ENCODE results near the gene MOV10L1.

The MOV10L1 gene

GRCh38 chr22:50046481-50047245, 43.1 kb upstream of the MOV10L1 start:
- no peaks in the 10 kb centered on the region for H3K9me3 ChIP-seq (ENCODE audit: control extremely low read depth in 1 of 5, control insufficient read depth in 4 of 5, insufficient read depth in 2 of 5, low read depth in 1 of 5, low read length in 4 of 5)
- no peak overlapping the region for H3K4me3 ChIP-seq (ENCODE audit: control insufficient read depth in 1 of 7, extremely low read depth in 1 of 7, insufficient read depth in 4 of 7, low read depth in 2 of 7, low read length in 6 of 7)
- DNase-seq: no peak
- ChIA-PET CTCF (interaction anchor here (1.2 kb wide), 1 partner anchor 40 kb away, joined by 4 read pairs; no protein-coding TSS in a partner anchor), POLR2A (no interaction called here)
- no peaks in the 10 kb centered on the region for H3K27me3 ChIP-seq (replicated peaks in 2 of 5; ENCODE audit: control insufficient read depth in 4 of 5, insufficient read depth in 5 of 5, low read length in 4 of 5)
- H3K4me1 ChIP-seq (ENCODE audit: control extremely low read depth in 1 of 4, control insufficient read depth in 4 of 4, insufficient read depth in 4 of 4, low read length in 3 of 4): peaks cover 0 to 22% (median 19%) of the 10 kb centered on the region in 4 experiments
- H3K36me3 ChIP-seq (ENCODE audit: control insufficient read depth in 4 of 4, insufficient read depth in 4 of 4, low read length in 3 of 4): no peaks in the 10 kb centered on the region
- no peak overlapping the region for H3K27ac ChIP-seq (ENCODE audit: insufficient read depth in 1 of 2, low read depth in 1 of 2, low read length in 2 of 2, poor library complexity in 1 of 2, severe bottlenecking in 2 of 2)
- 98% methylated on average over 14 of the region's 27 CpGs for WGBS (ENCODE audit: insufficient coverage)

DNA sequence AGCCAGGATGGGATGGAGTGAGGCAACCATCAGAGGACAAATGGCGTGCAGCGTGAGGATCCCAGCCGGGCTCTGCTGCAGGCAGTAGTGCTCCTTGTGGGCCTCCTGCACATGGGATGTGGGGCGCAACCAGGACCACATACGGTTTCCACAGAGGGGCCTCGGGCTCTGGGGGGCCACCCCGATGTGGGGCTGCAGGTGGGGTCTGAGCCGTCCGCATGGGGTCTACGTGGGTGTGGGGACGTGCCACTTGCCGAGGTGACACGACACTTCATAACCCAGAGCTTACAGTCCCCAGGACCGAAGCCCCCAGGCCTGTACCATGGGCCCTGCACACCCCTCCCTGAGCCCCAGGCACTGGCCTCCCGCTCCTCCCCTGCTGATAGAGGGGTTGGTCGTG, 42.5 kb upstream of the MOV10L1 start:
- H3K4me1 ChIP-seq (ENCODE audit: control extremely low read depth in 1 of 4, control insufficient read depth in 4 of 4, insufficient read depth in 4 of 4, low read length in 3 of 4): peaks cover 0 to 17% (median 14%) of the 10 kb centered on the region in 4 experiments
- H3K27me3 ChIP-seq (replicated peaks in 2 of 5; ENCODE audit: control insufficient read depth in 4 of 5, insufficient read depth in 5 of 5, low read length in 4 of 5): no peaks in the 10 kb centered on the region
- H3K9me3 ChIP-seq (ENCODE audit: control extremely low read depth in 1 of 5, control insufficient read depth in 4 of 5, insufficient read depth in 2 of 5, low read depth in 1 of 5, low read length in 4 of 5): peaks cover 0 to 6% (median 0%) of the 10 kb centered on the region in 5 experiments
- no peak overlapping the region for H3K4me3 ChIP-seq (ENCODE audit: control insufficient read depth in 1 of 7, extremely low read depth in 1 of 7, insufficient read depth in 4 of 7, low read depth in 2 of 7, low read length in 6 of 7)
- ChIA-PET POLR2A (no interaction called here), CTCF (no interaction called here)
- no peaks in the 10 kb centered on the region for H3K36me3 ChIP-seq (ENCODE audit: control insufficient read depth in 4 of 4, insufficient read depth in 4 of 4, low read length in 3 of 4)
- WGBS (ENCODE audit: insufficient coverage): 100% methylated on average over 15 of the region's 16 CpGs
- no peak overlapping the region for H3K27ac ChIP-seq (ENCODE audit: insufficient read depth in 1 of 2, low read depth in 1 of 2, low read length in 2 of 2, poor library complexity in 1 of 2, severe bottlenecking in 2 of 2)
- DNase-seq: no peak

DNA sequence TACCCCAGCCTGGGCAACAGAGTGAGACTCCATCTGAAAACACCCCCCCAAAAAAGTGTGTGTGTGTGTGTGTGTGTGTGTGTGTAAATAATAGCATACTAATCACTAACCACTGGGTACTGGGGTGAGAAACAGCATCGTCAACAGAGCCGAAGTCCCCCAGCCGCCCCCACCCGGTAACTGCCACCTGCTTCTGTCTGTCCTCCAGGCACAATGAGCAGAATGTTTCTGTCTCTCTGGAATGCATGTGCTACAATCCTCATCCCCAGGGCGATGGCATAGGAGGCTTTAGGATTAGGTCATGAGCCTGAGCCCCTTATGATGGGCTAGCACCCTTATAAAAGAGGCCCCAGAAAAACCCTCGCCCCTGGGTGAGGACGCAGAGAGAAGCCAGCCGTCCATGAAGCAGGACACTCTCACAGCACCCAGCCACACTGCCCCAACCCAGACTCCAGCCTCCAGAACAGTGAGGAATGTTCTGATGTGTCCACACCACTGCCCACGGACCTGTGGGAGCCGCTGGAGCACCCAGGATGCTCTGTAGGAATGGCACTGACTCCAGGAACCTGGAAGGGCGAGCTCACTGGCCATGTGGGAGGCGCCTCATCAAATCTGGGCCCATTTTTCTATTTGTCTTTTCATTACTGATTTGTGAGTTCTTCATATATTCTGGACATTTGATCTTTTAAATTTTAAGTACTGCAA, 41.6 kb upstream of the MOV10L1 start:
- no peaks in the 10 kb centered on the region for H3K36me3 ChIP-seq (ENCODE audit: control insufficient read depth in 4 of 4, insufficient read depth in 4 of 4, low read length in 3 of 4)
- H3K27ac ChIP-seq (ENCODE audit: insufficient read depth in 1 of 2, low read depth in 1 of 2, low read length in 2 of 2, poor library complexity in 1 of 2, severe bottlenecking in 2 of 2): no peak overlapping the region
- POLR2A ChIA-PET: no interaction called here
- H3K4me1 ChIP-seq (ENCODE audit: control extremely low read depth in 1 of 4, control insufficient read depth in 4 of 4, insufficient read depth in 4 of 4, low read length in 3 of 4): peaks cover 0 to 15% (median 13%) of the 10 kb centered on the region in 4 experiments
- peaks cover 0 to 6% (median 0%) of the 10 kb centered on the region in 5 experiments for H3K9me3 ChIP-seq (ENCODE audit: control extremely low read depth in 1 of 5, control insufficient read depth in 4 of 5, insufficient read depth in 2 of 5, low read depth in 1 of 5, low read length in 4 of 5)
- CTCF ChIA-PET: no interaction called here
- no peaks in the 10 kb centered on the region for H3K27me3 ChIP-seq (replicated peaks in 2 of 5; ENCODE audit: control insufficient read depth in 4 of 5, insufficient read depth in 5 of 5, low read length in 4 of 5)
- DNase-seq: no peak
- H3K4me3 ChIP-seq (ENCODE audit: control insufficient read depth in 1 of 7, extremely low read depth in 1 of 7, insufficient read depth in 4 of 7, low read depth in 2 of 7, low read length in 6 of 7): no peak overlapping the region
- WGBS (ENCODE audit: insufficient coverage): 91% methylated on average over 8 of the region's 12 CpGs

GRCh38 chr22:50048836-50049235, 41.0 kb upstream of the MOV10L1 start:
- no peak overlapping the region for H3K4me3 ChIP-seq (ENCODE audit: control insufficient read depth in 1 of 7, extremely low read depth in 1 of 7, insufficient read depth in 4 of 7, low read depth in 2 of 7, low read length in 6 of 7)
- no peaks in the 10 kb centered on the region for H3K36me3 ChIP-seq (ENCODE audit: control insufficient read depth in 4 of 4, insufficient read depth in 4 of 4, low read length in 3 of 4)
- H3K27ac ChIP-seq (ENCODE audit: insufficient read depth in 1 of 2, low read depth in 1 of 2, low read length in 2 of 2, poor library complexity in 1 of 2, severe bottlenecking in 2 of 2): no peak overlapping the region
- H3K27me3 ChIP-seq (replicated peaks in 2 of 5; ENCODE audit: control insufficient read depth in 4 of 5, insufficient read depth in 5 of 5, low read length in 4 of 5): no peaks in the 10 kb centered on the region
- H3K9me3 ChIP-seq (ENCODE audit: control extremely low read depth in 1 of 5, control insufficient read depth in 4 of 5, insufficient read depth in 2 of 5, low read depth in 1 of 5, low read length in 4 of 5): peaks cover 0 to 11% (median 2%) of the 10 kb centered on the region in 5 experiments
- ChIA-PET CTCF (interaction anchor here (0.5 kb wide), 1 partner anchor 600 kb away, joined by 3 read pairs; no protein-coding TSS in a partner anchor), POLR2A (no interaction called here)
- 97% methylated on average over 15 of the region's 17 CpGs for WGBS (ENCODE audit: insufficient coverage)
- H3K4me1 ChIP-seq (ENCODE audit: control extremely low read depth in 1 of 4, control insufficient read depth in 4 of 4, insufficient read depth in 4 of 4, low read length in 3 of 4): peaks cover 0 to 15% (median 13%) of the 10 kb centered on the region in 4 experiments
- DNase-seq: no peak

GRCh38 chr22:50049299-50050195, 40.3 kb upstream of the MOV10L1 start:
- WGBS (ENCODE audit: insufficient coverage): 97% methylated on average over 33 of the region's 36 CpGs

DNA sequence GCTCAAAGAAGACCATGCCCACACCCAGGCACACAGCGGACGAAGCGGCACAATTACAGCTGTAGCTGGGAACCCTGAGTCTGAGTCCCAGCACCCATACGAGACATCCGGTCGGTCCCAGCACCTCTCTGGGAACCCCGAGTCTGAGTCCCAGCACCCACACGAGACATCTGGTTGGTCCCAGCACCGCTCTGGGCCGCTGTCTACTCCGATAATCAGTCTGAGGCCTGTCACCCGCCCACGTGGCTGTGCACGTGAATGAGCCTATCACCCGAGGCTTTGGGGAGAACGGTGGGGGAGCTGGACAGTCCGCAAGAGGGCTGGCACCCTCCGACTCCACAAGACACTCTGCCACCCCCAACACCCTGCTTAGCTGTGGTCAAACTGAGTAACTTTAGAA, 37.9 kb upstream of the MOV10L1 start:
- Histone ChIP-seq H3K4me3 (ENCODE audit: control insufficient read depth in 1 of 7, extremely low read depth in 1 of 7, insufficient read depth in 4 of 7, low read depth in 2 of 7, low read length in 6 of 7) (no peak overlapping the region), H3K36me3 (ENCODE audit: control insufficient read depth in 4 of 4, insufficient read depth in 4 of 4, low read length in 3 of 4) (no peaks in the 10 kb centered on the region), H3K27me3 (replicated peaks in 2 of 5; ENCODE audit: control insufficient read depth in 4 of 5, insufficient read depth in 5 of 5, low read length in 4 of 5) (no peaks in the 10 kb centered on the region), H3K27ac (ENCODE audit: insufficient read depth in 1 of 2, low read depth in 1 of 2, low read length in 2 of 2, poor library complexity in 1 of 2, severe bottlenecking in 2 of 2) (no peak overlapping the region), H3K4me1 (ENCODE audit: control extremely low read depth in 1 of 4, control insufficient read depth in 4 of 4, insufficient read depth in 4 of 4, low read length in 3 of 4) (peaks cover 0 to 8% (median 3%) of the 10 kb centered on the region in 4 experiments), H3K9me3 (ENCODE audit: control extremely low read depth in 1 of 5, control insufficient read depth in 4 of 5, insufficient read depth in 2 of 5, low read depth in 1 of 5, low read length in 4 of 5) (peaks cover 0 to 16% (median 2%) of the 10 kb centered on the region in 5 experiments)
- DNase-seq: no peak
- CTCF ChIA-PET: interaction anchor here (1.4 kb wide), 1 partner anchor 16 kb away, joined by 3 read pairs; no protein-coding TSS in a partner anchor
- POLR2A ChIA-PET: interaction anchor here (1.1 kb wide), 1 partner anchor 59 kb away, joined by 3 read pairs; no protein-coding TSS in a partner anchor
- 96% methylated on average over 17 of the region's 18 CpGs for WGBS (ENCODE audit: insufficient coverage)

More at GRCh38 chr22:50049299-50050195, 40.3 kb upstream of the MOV10L1 start:
- Histone ChIP-seq H3K36me3 (ENCODE audit: control insufficient read depth in 4 of 4, insufficient read depth in 4 of 4, low read length in 3 of 4) (no peaks in the 10 kb centered on the region), H3K27ac (ENCODE audit: insufficient read depth in 1 of 2, low read depth in 1 of 2, low read length in 2 of 2, poor library complexity in 1 of 2, severe bottlenecking in 2 of 2) (no peak overlapping the region), H3K9me3 (ENCODE audit: control extremely low read depth in 1 of 5, control insufficient read depth in 4 of 5, insufficient read depth in 2 of 5, low read depth in 1 of 5, low read length in 4 of 5) (peaks cover 0 to 16% (median 2%) of the 10 kb centered on the region in 5 experiments), H3K4me3 (ENCODE audit: control insufficient read depth in 1 of 7, extremely low read depth in 1 of 7, insufficient read depth in 4 of 7, low read depth in 2 of 7, low read length in 6 of 7) (no peak overlapping the region), H3K27me3 (replicated peaks in 2 of 5; ENCODE audit: control insufficient read depth in 4 of 5, insufficient read depth in 5 of 5, low read length in 4 of 5) (no peaks in the 10 kb centered on the region), H3K4me1 (ENCODE audit: control extremely low read depth in 1 of 4, control insufficient read depth in 4 of 4, insufficient read depth in 4 of 4, low read length in 3 of 4) (peaks cover 0 to 10% (median 9%) of the 10 kb centered on the region in 4 experiments)
- CTCF ChIA-PET: interaction anchor here (0.5 kb wide), 1 partner anchor 600 kb away, joined by 3 read pairs; no protein-coding TSS in a partner anchor
- POLR2A ChIA-PET: interaction anchor here (0.6 kb wide), 1 partner anchor 12 kb away, joined by 3 read pairs; no protein-coding TSS in a partner anchor
- no peak for DNase-seq
